B cell (primary cell): ENCODE measurements around the gene HOXA9. TPM values are rescaled to one million over a fixed set of nuclear protein-coding genes. Genes with fewer than 3 reads are reported as not detected.

Source experiments
- ATAC-seq: fragments of 200-7000 bp; cut with Tn5 transposase; one replicate; pipeline ENCODE4 v1.10.0; 2021; ENCODE audit warnings: low read depth, mild to moderate bottlenecking, moderate number of reproducible peaks, moderate library complexity
- CTCF ChIA-PET: fragments of 350-600 bp; sonication (Branson Sonifier 250); formaldehyde crosslinking; loops from one replicate; lab custom pipeline; 2021; ENCODE audit warnings: antibody characterized with exemption, inconsistent platforms; lab: Charles Lee
- POLR2A ChIA-PET: fragments of 350-600 bp; sonication (Branson Sonifier 250); formaldehyde crosslinking; loops from one replicate; lab custom pipeline; 2021; ENCODE audit warnings: antibody characterized with exemption; lab: Charles Lee
- DNase-seq: peaks from one replicate; pipeline ENCODE4 v3.0.0; 2013
- H2AFZ ChIP-seq: 2 replicates; pipeline ENCODE4 v1.6.1; 2012; ENCODE audit warnings: mild to moderate bottlenecking, low read depth, low read length; ENCODE audit not compliant: insufficient read depth, poor library complexity, severe bottlenecking
- H3K27ac ChIP-seq, 2 donors: 1 replicate in 1 of 2; 2 replicates in 1 of 2; pipeline ENCODE4 v1.5.1; 2012 to 2013; ENCODE audit warnings: low read length in 2 of 2, mild to moderate bottlenecking in 2 of 2, moderate library complexity in 1 of 2
- H3K27me3 ChIP-seq, 4 experiments: fragments of 200-600 bp in 1 of 4; sonication (generic) in 1 of 4; replicated peaks in 1 of 4; 1 replicate in 2 of 4; 2 replicates in 2 of 4; pipeline versions ENCODE4 v1.6.1 to v1.7.0; 2013 to 2016; ENCODE audit warnings: low read length in 3 of 4, mild to moderate bottlenecking in 2 of 4, mixed read lengths in 1 of 4, moderate library complexity in 1 of 4; ENCODE audit not compliant: insufficient read depth in 4 of 4, control insufficient read depth in 3 of 4; ENCODE audit errors: control extremely low read depth in 1 of 4
- H3K36me3 ChIP-seq, 2 experiments: replicated peaks in 1 of 2; 1 replicate in 1 of 2; 2 replicates in 1 of 2; pipeline versions ENCODE4 v1.6.1 to v1.7.1; 2013; ENCODE audit warnings: low read length in 1 of 2; ENCODE audit not compliant: insufficient read depth in 2 of 2, control insufficient read depth in 1 of 2; ENCODE audit errors: control extremely low read depth in 1 of 2, extremely low read depth in 1 of 2
- H3K4me1 ChIP-seq, 2 donors: fragments of 200-600 bp in 1 of 2; sonication (generic) in 1 of 2; 1 replicate in 1 of 2; 2 replicates in 1 of 2; pipeline versions ENCODE4 v1.5.1 to v1.6.1; 2013 to 2017; ENCODE audit warnings: low read length in 2 of 2; ENCODE audit not compliant: control insufficient read depth in 2 of 2, insufficient read depth in 2 of 2
- H3K4me2 ChIP-seq: replicated peaks from 2 replicates; pipeline ENCODE3; 2012; ENCODE audit warnings: mild to moderate bottlenecking, low read depth, low read length; ENCODE audit not compliant: poor library complexity, severe bottlenecking
- H3K4me3 ChIP-seq, 5 experiments: fragments of 200-600 bp in 1 of 5; sonication (generic) in 1 of 5; 1 replicate in 3 of 5; 2 replicates in 2 of 5; pipeline versions ENCODE4 v1.5.1 to v1.7.0; 2011 to 2016; ENCODE audit warnings: low read length in 4 of 5, mild to moderate bottlenecking in 4 of 5, low read depth in 2 of 5, control low read depth in 1 of 5, moderate library complexity in 1 of 5; ENCODE audit not compliant: insufficient read depth in 1 of 5; ENCODE audit errors: control extremely low read depth in 1 of 5, extremely low read depth in 1 of 5
- H3K79me2 ChIP-seq: fragments of 200-600 bp; sonication (generic); one replicate; pipeline ENCODE4 v1.6.0; 2016; ENCODE audit warnings: low read length; ENCODE audit not compliant: control insufficient read depth, insufficient read depth
- H3K9ac ChIP-seq: fragments of 200-600 bp; sonication (generic); 2 replicates; pipeline ENCODE4 v1.6.1; 2017; ENCODE audit warnings: mild to moderate bottlenecking, low read length, moderate library complexity
- H3K9me3 ChIP-seq, 3 donors: one replicate each; pipeline versions ENCODE4 v1.6.1 to v1.7.1; 2013; ENCODE audit warnings: low read length in 2 of 3; ENCODE audit not compliant: control insufficient read depth in 2 of 3, insufficient read depth in 1 of 3; ENCODE audit errors: control extremely low read depth in 1 of 3
- H4K20me1 ChIP-seq: 2 replicates; pipeline ENCODE4 v1.6.0; 2012; ENCODE audit warnings: mild to moderate bottlenecking, low read length; ENCODE audit not compliant: insufficient read depth, control insufficient read depth, poor library complexity, severe bottlenecking
- H3K27ac Mint-ChIP-seq: one replicate; pipeline ENCODE4 v1.8.0; 2021; ENCODE audit warnings: mixed read lengths
- H3K27me3 Mint-ChIP-seq: one replicate; pipeline ENCODE4 v1.8.0; 2021; ENCODE audit warnings: mixed read lengths
- H3K4me1 Mint-ChIP-seq: one replicate; pipeline ENCODE4 v1.8.0; 2021; ENCODE audit warnings: mixed read lengths
- H3K4me3 Mint-ChIP-seq: one replicate; pipeline ENCODE4 v1.8.0; 2021; ENCODE audit warnings: mixed read lengths
- H3K9me3 Mint-ChIP-seq: one replicate; pipeline ENCODE4 v1.8.0; 2022; ENCODE audit warnings: mixed read lengths; ENCODE audit not compliant: insufficient read depth
- CTCF ChIP-seq: fragments of 200-600 bp; IDR thresholded peaks from one replicate; pipeline ENCODE4 v1.8.0; 2022; ENCODE audit warnings: antibody characterized with exemption, mild to moderate bottlenecking
- EZH2 ChIP-seq: IDR thresholded peaks from 2 replicates; pipeline ENCODE4 v1.6.1; 2012; ENCODE audit warnings: borderline replicate concordance, low read depth, mild to moderate bottlenecking, moderate library complexity, low read length; ENCODE audit not compliant: insufficient read depth, poor library complexity, severe bottlenecking
- WGBS: methylation state at CpG from one replicate; pipeline ENCODE4 v1.1.5; 2013; ENCODE audit warnings: missing lambda C conversion rate; ENCODE audit not compliant: insufficient coverage; 5-methylcytosine and 5-hydroxymethylcytosine counted together
- intact Hi-C: fragments of 100-400 bp; cut with micrococcal nuclease; formaldehyde crosslinking; loops from one replicate; pipeline ENCODE4 v1.10.0; 2022
- polyA plus RNA-seq: library from polyadenylated mRNA; depleted of rRNA; stranded (reverse); fragments of >200 nt; gene quantifications from 2 replicates; pipeline ENCODE4 v1.2.3, GENCODE V29; 2012
- total RNA-seq, 2 donors: library from RNA; stranded (reverse); fragments of 120-200 nt in 1 of 2; gene quantifications; 1 replicate in 1 of 2; 2 replicates in 1 of 2; pipeline versions ENCODE4 v1.2.3 to v1.2.4, GENCODE V29; 2013 to 2022

HOXA9 gene
- total and polyA plus RNA-seq, 2 donors (not counting 1 experiment from before 2014, with no cell fraction given), result 0.07 TPM; not detected in 1

- peak overlapping the region; percentile 78 for H3K4me2 ChIP-seq
- Mint-ChIP-seq H3K27me3 (peaks cover 83% of the 10 kb centered on the region), H3K4me1 (peaks cover 37% of the 10 kb centered on the region), H3K4me3 (peak overlapping the region; percentile 68), H3K27ac (peak overlapping the region; percentile 32), H3K9me3 (no peaks in the 10 kb centered on the region)
- peak; percentile 50 for DNase-seq
- no peaks in the 10 kb centered on the region for H3K36me3 ChIP-seq
- CTCF ChIA-PET, result interaction anchor here (0.9 to 2.5 kb wide), 10 partner anchors 8 to 1346 kb away, joined by 3 to 11 read pairs (median 6); partner anchors contain the start of genes HOXA11 and HOXA6
- ATAC-seq, result no peak
- WGBS, result 16% methylated on average over 23 of the region's 29 CpGs
- intact Hi-C loops, result loop anchor here (5.0 to 10.0 kb wide), 2 partner anchors 44 to 407 kb away; partner anchors contain the start of gene EVX1
- no peaks in the 10 kb centered on the region for H3K79me2 ChIP-seq
- peaks cover 41 to 65% of the 10 kb centered on the region in 2 donors for H3K4me1 ChIP-seq
- TF ChIP-seq CTCF (no peak), EZH2 (peak; percentile 95)
- H3K9ac ChIP-seq, result no peak overlapping the region
- no peaks in the 10 kb centered on the region for H4K20me1 ChIP-seq
- H3K27ac ChIP-seq, result no peak overlapping the region
- POLR2A ChIA-PET, result no interaction called here
- no peak overlapping the region for H3K4me3 ChIP-seq
- H3K9me3 ChIP-seq, result peaks cover 0 to 47% (median 2%) of the 10 kb centered on the region in 3 donors
- H3K27me3 ChIP-seq, result peaks cover 5 to 84% (median 83%) of the 10 kb centered on the region in 4 experiments
- H2AFZ ChIP-seq, result no peak overlapping the region
Measured at GRCh38 chr7:27198138-27198841, 33.0 kb upstream of the HOXA9 start.
